Progenitor cell of endocrine pancreas (in vitro differentiated cells): ENCODE data around the gene ECSCR. TPM values are rescaled to one million over a fixed set of nuclear protein-coding genes. Genes with fewer than 3 reads are reported as not detected.

Experiments
- DNase-seq: peaks from one replicate; pipeline ENCODE4 v3.0.0; 2021; ENCODE audit warnings: low spot score; ENCODE audit not compliant: unreplicated experiment
- H3K27ac Mint-ChIP-seq: 2 replicates; pipeline ENCODE4 v1.8.0; 2021; ENCODE audit warnings: mild to moderate bottlenecking, moderate library complexity, mixed read lengths
- H3K27me3 Mint-ChIP-seq: 2 replicates; pipeline ENCODE4 v1.8.0; 2021; ENCODE audit warnings: mixed read lengths
- H3K36me3 Mint-ChIP-seq: 2 replicates; pipeline ENCODE4 v1.8.0; 2022; ENCODE audit warnings: mixed read lengths; ENCODE audit not compliant: insufficient read depth
- H3K4me1 Mint-ChIP-seq: 2 replicates; pipeline ENCODE4 v1.8.0; 2021; ENCODE audit warnings: low read depth, mixed read lengths
- H3K4me3 Mint-ChIP-seq: 2 replicates; pipeline ENCODE4 v1.8.0; 2021; ENCODE audit warnings: low read depth, mild to moderate bottlenecking, moderate library complexity, mixed read lengths
- H3K9me3 Mint-ChIP-seq: 2 replicates; pipeline ENCODE4 v1.8.0; 2021; ENCODE audit warnings: low read depth, mixed read lengths
- total RNA-seq: library from RNA; stranded (reverse); gene quantifications from 2 replicates; pipeline ENCODE4 v1.2.1, GENCODE V29; 2021
- TF ChIP-seq, protein P1 (sequence below): fragments of 200-600 bp; sonication (generic); IDR thresholded peaks from one replicate; pipeline ENCODE4 v1.5.0; 2021; ENCODE audit warnings: antibody characterized with exemption, mild to moderate bottlenecking; ENCODE audit not compliant: unreplicated experiment

ECSCR gene
- total RNA-seq, 1 donor from 2014 or later, result not detected

DNA sequence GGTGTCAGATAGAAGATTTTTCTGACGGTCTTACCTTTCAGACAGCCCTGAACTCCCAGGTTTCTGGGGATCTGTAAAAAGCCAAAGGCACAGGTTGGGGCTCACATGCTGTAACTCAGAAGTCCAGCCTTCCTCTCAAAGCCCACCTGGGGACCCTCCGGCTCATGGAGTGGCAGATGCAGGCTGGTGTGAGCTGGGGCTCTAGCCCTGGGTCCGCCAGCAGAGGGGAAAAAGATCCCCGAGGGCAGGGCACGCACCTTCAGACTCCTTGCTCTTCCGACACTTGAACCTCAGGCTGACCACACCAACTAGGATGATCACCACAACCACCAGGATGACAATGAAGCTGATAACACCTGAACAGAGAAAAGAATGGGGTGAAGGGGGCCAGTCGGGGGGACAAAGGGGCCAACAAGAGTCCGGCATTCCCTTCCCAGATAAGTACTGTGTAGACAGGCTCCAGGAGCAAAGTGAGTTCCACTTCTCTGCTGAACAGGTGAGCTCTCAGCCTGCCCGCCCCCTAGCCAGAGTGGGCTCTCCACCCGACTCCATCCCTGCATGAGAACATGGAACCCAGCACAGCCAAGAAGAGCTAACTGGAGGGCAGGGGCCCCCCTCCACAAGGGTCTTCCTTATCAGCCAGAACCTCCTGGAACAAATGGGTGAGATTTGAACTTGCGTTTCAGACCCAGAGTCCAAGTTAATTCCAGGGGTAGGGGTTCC lies 7.8 kb downstream of the ECSCR start:
- Mint-ChIP-seq H3K36me3 (no peaks in the 10 kb centered on the region), H3K4me3 (no peak overlapping the region), H3K27me3 (peaks cover 14% of the 10 kb centered on the region), H3K9me3 (no peaks in the 10 kb centered on the region), H3K4me1 (peaks cover 9% of the 10 kb centered on the region), H3K27ac (no peak overlapping the region)
- no peak for DNase-seq
- TF ChIP-seq, protein P1, sequence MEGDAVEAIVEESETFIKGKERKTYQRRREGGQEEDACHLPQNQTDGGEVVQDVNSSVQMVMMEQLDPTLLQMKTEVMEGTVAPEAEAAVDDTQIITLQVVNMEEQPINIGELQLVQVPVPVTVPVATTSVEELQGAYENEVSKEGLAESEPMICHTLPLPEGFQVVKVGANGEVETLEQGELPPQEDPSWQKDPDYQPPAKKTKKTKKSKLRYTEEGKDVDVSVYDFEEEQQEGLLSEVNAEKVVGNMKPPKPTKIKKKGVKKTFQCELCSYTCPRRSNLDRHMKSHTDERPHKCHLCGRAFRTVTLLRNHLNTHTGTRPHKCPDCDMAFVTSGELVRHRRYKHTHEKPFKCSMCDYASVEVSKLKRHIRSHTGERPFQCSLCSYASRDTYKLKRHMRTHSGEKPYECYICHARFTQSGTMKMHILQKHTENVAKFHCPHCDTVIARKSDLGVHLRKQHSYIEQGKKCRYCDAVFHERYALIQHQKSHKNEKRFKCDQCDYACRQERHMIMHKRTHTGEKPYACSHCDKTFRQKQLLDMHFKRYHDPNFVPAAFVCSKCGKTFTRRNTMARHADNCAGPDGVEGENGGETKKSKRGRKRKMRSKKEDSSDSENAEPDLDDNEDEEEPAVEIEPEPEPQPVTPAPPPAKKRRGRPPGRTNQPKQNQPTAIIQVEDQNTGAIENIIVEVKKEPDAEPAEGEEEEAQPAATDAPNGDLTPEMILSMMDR, result no peak

- H3K36me3 Mint-ChIP-seq, result no peaks in the 10 kb centered on the region
- TF ChIP-seq, protein P1, result no peak
- DNase-seq, result no peak
- H3K9me3 Mint-ChIP-seq, result no peaks in the 10 kb centered on the region
- peaks cover 4% of the 10 kb centered on the region for H3K4me1 Mint-ChIP-seq
- no peak overlapping the region for H3K27ac Mint-ChIP-seq
- H3K27me3 Mint-ChIP-seq, result peaks cover 14% of the 10 kb centered on the region
- no peak overlapping the region for H3K4me3 Mint-ChIP-seq
These were observed 8.6 kb downstream of the ECSCR start for GRCh38 chr5:139453683-139454567.

GRCh38 chr5:139451878-139452660 lies 10.5 kb downstream of the ECSCR start:
- H3K9me3 Mint-ChIP-seq, result no peaks in the 10 kb centered on the region
- no peak overlapping the region for H3K4me3 Mint-ChIP-seq
- no peaks in the 10 kb centered on the region for H3K36me3 Mint-ChIP-seq
- no peak overlapping the region for H3K27ac Mint-ChIP-seq
- peaks cover 5% of the 10 kb centered on the region for H3K4me1 Mint-ChIP-seq
- peaks cover 18% of the 10 kb centered on the region for H3K27me3 Mint-ChIP-seq
- no peak for DNase-seq
- TF ChIP-seq, protein P1, result no peak

- no peak overlapping the region for H3K27ac Mint-ChIP-seq
- H3K4me3 Mint-ChIP-seq, result no peak overlapping the region
- peaks cover 16% of the 10 kb centered on the region for H3K27me3 Mint-ChIP-seq
- H3K4me1 Mint-ChIP-seq, result peaks cover 5% of the 10 kb centered on the region
- no peak for DNase-seq
- TF ChIP-seq, protein P1, result no peak
- H3K36me3 Mint-ChIP-seq, result no peaks in the 10 kb centered on the region
- no peaks in the 10 kb centered on the region for H3K9me3 Mint-ChIP-seq
These were observed 11.4 kb downstream of the ECSCR start for GRCh38 chr5:139451176-139451575.
